Measurements from ENCODE around the gene NPTN. TPM values are rescaled to one million over a fixed set of nuclear protein-coding genes. Genes with fewer than 3 reads are reported as not detected.
"Not testable (repeated sequence)": the region's sequence is repeated elsewhere in the genome, so short reads cannot be mapped to it uniquely, and the experiment has no call there.

Gene NPTN
- polyA plus RNA-seq, 3 donors = 86.5 to 137 (median 88.0) TPM

DNA sequence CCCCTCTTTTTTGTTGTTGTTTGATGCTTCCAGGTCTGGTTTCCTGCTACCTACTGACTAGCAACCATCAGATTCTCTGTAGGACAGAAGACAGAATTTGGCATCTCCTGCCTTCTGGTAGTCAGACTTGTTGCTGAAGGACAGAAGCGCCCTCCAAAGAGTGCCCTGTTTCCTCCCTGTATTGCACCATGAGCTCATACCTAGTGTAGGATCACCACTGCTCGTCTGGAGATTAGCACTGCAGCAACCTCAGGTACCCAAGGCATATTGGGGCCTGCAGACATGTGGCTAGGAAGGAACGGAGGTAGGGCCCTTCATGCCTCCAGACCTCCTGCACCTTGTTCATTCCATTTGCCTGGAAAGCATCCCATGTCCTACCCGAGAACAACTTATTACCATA is 78.1 kb downstream of the NPTN start:
- no peak for DNase-seq
- Mint-ChIP-seq H3K9me3 (no peaks in the 10 kb centered on the region), H3K36me3 (peaks cover 48 to 56% of the 10 kb centered on the region in 2 donors), H3K27ac (peak overlapping the region in 3 of 7 donors; percentile 38 to 76 (median 46)), H3K4me1 (peaks cover 14% of the 10 kb centered on the region), H3K4me3 (no peak overlapping the region), H3K27me3 (ENCODE audit: low read depth in 3 of 3) (peaks cover 0 to 3% (median 0%) of the 10 kb centered on the region in 3 donors)
- TF ChIP-seq, protein P1, sequence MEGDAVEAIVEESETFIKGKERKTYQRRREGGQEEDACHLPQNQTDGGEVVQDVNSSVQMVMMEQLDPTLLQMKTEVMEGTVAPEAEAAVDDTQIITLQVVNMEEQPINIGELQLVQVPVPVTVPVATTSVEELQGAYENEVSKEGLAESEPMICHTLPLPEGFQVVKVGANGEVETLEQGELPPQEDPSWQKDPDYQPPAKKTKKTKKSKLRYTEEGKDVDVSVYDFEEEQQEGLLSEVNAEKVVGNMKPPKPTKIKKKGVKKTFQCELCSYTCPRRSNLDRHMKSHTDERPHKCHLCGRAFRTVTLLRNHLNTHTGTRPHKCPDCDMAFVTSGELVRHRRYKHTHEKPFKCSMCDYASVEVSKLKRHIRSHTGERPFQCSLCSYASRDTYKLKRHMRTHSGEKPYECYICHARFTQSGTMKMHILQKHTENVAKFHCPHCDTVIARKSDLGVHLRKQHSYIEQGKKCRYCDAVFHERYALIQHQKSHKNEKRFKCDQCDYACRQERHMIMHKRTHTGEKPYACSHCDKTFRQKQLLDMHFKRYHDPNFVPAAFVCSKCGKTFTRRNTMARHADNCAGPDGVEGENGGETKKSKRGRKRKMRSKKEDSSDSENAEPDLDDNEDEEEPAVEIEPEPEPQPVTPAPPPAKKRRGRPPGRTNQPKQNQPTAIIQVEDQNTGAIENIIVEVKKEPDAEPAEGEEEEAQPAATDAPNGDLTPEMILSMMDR (IDR thresholded peaks at IDR 0.05) = no peak
- H3K36me3 ChIP-seq (replicated peaks in 1 of 2; ENCODE audit: control insufficient read depth in 1 of 2, insufficient read depth in 2 of 2, low read length in 2 of 2) = peaks cover 35 to 59% of the 10 kb centered on the region in 2 donors
- no peaks in the 10 kb centered on the region for H3K27me3 ChIP-seq (ENCODE audit: control insufficient read depth in 2 of 2, insufficient read depth in 2 of 2, low read length in 2 of 2)
- H3K9me3 ChIP-seq (replicated peaks in 1 of 2; ENCODE audit: control insufficient read depth in 1 of 2, insufficient read depth in 1 of 2, low read length in 2 of 2) = no peaks in the 10 kb centered on the region
- H3K4me2 ChIP-seq (replicated peaks; ENCODE audit: extremely low read depth, low read length, poor library complexity, severe bottlenecking) = no peak overlapping the region
- no peak overlapping the region for H3K9ac ChIP-seq (ENCODE audit: insufficient read depth, low read length, poor library complexity, severe bottlenecking)
- peaks cover 13% of the 10 kb centered on the region for H4K20me1 ChIP-seq (ENCODE audit: insufficient read depth, low read length)
- no peak overlapping the region for H3K27ac ChIP-seq (ENCODE audit: low read depth in 1 of 2, low read length in 2 of 2)
- H3K4me3 ChIP-seq (replicated peaks in 1 of 3; ENCODE audit: low read depth in 2 of 3, low read length in 3 of 3) = no peak overlapping the region
- intact Hi-C loops (cut with micrococcal nuclease) = loop anchor here in 1 of 2 donors (5.0 kb wide), 1 partner anchor 147 kb away; no protein-coding TSS in a partner anchor
- no peak overlapping the region for H2AFZ ChIP-seq (ENCODE audit: insufficient read depth, low read depth, low read length, poor library complexity, severe bottlenecking)
- WGBS (ENCODE audit: insufficient coverage) = 87% methylated on average over 3 of the region's 4 CpGs
- H3K4me1 ChIP-seq (ENCODE audit: control insufficient read depth in 1 of 2, insufficient read depth in 2 of 2, low read length in 2 of 2) = peaks cover 12 to 13% of the 10 kb centered on the region in 2 donors
- H3K79me2 ChIP-seq (ENCODE audit: insufficient read depth, low read length) = no peaks in the 10 kb centered on the region

DNA sequence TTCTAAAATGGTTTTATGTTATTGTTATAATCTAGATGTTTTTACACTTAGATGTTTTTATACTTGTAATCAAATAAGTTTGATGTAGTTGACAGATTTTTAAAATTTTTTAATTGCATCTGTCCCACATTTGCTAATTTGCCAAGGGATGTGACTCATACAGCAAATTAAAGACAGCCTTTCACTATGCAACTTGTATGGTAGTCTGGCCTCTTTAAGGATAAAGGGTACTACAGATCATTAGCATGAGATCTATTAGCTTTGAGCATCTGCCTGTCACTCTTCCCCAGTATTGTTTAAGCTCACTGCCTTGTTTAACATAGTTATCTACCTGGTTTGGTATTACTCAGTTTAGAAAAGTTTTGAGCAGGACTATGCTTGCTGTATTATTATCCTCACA is 83.0 kb downstream of the NPTN start:
- H2AFZ ChIP-seq (ENCODE audit: insufficient read depth, low read depth, low read length, poor library complexity, severe bottlenecking) = no peak overlapping the region
- no peak overlapping the region for H3K9ac ChIP-seq (ENCODE audit: insufficient read depth, low read length, poor library complexity, severe bottlenecking)
- no peaks in the 10 kb centered on the region for H3K27me3 ChIP-seq (ENCODE audit: control insufficient read depth in 2 of 2, insufficient read depth in 2 of 2, low read length in 2 of 2)
- H3K36me3 ChIP-seq (replicated peaks in 1 of 2; ENCODE audit: control insufficient read depth in 1 of 2, insufficient read depth in 2 of 2, low read length in 2 of 2) = peaks cover 0 to 10% of the 10 kb centered on the region in 2 donors
- H3K79me2 ChIP-seq (ENCODE audit: insufficient read depth, low read length) = no peaks in the 10 kb centered on the region
- Mint-ChIP-seq H3K9me3 (peaks cover 0 to 1% (median 0%) of the 10 kb centered on the region in 7 donors), H3K4me1 (peaks cover 15% of the 10 kb centered on the region), H3K27ac (no peak overlapping the region), H3K4me3 (no peak overlapping the region), H3K36me3 (peaks cover 6 to 8% of the 10 kb centered on the region in 2 donors), H3K27me3 (ENCODE audit: low read depth in 3 of 3) (peaks cover 0 to 4% (median 3%) of the 10 kb centered on the region in 3 donors)
- peaks cover 3% of the 10 kb centered on the region for H4K20me1 ChIP-seq (ENCODE audit: insufficient read depth, low read length)
- peaks cover 12 to 14% of the 10 kb centered on the region in 2 donors for H3K4me1 ChIP-seq (ENCODE audit: control insufficient read depth in 1 of 2, insufficient read depth in 2 of 2, low read length in 2 of 2)
- DNase-seq = no peak
- no peak overlapping the region for H3K4me3 ChIP-seq (replicated peaks in 1 of 3; ENCODE audit: low read depth in 2 of 3, low read length in 3 of 3)
- H3K9me3 ChIP-seq (replicated peaks in 1 of 2; ENCODE audit: control insufficient read depth in 1 of 2, insufficient read depth in 1 of 2, low read length in 2 of 2) = no peaks in the 10 kb centered on the region
- no peak overlapping the region for H3K27ac ChIP-seq (ENCODE audit: low read depth in 1 of 2, low read length in 2 of 2)
- TF ChIP-seq, protein P1 (IDR thresholded peaks at IDR 0.05) = no peak
- intact Hi-C loops (cut with micrococcal nuclease) = no loop called here
- H3K4me2 ChIP-seq (replicated peaks; ENCODE audit: extremely low read depth, low read length, poor library complexity, severe bottlenecking) = peak overlapping the region; percentile 25

DNA sequence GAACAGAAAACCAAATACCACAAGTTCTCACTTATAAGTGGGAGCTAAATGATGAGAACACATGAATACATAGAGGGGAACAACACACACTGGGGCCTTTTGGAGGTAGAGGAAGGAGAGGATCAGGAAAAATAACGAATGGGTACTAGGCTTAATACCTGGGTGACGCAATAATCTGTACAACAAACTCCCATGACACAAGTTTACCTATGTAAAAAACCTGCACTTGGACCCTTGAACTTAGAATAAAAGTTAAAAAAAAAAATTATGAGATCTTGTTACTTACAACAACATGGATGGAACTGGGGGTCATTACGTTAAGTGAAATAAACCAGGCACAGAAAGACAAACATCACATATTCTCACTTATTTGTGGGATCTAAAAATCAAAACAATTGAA is 84.3 kb downstream of the NPTN start:
- H3K27ac ChIP-seq (ENCODE audit: low read depth in 1 of 2, low read length in 2 of 2); H3K27me3 Mint-ChIP-seq (ENCODE audit: low read depth in 3 of 3); H3K4me2 ChIP-seq (replicated peaks; ENCODE audit: extremely low read depth, low read length, poor library complexity, severe bottlenecking); H3K4me3 ChIP-seq (replicated peaks in 1 of 3; ENCODE audit: low read depth in 2 of 3, low read length in 3 of 3); H4K20me1 ChIP-seq (ENCODE audit: insufficient read depth, low read length); DNase-seq; H2AFZ ChIP-seq (ENCODE audit: insufficient read depth, low read depth, low read length, poor library complexity, severe bottlenecking); H3K9me3 ChIP-seq (replicated peaks in 1 of 2; ENCODE audit: control insufficient read depth in 1 of 2, insufficient read depth in 1 of 2, low read length in 2 of 2); H3K9ac ChIP-seq (ENCODE audit: insufficient read depth, low read length, poor library complexity, severe bottlenecking); H3K36me3 ChIP-seq (replicated peaks in 1 of 2; ENCODE audit: control insufficient read depth in 1 of 2, insufficient read depth in 2 of 2, low read length in 2 of 2); H3K27me3 ChIP-seq (ENCODE audit: control insufficient read depth in 2 of 2, insufficient read depth in 2 of 2, low read length in 2 of 2); H3K4me3 Mint-ChIP-seq; H3K27ac Mint-ChIP-seq; H3K36me3 Mint-ChIP-seq; intact Hi-C loops (cut with micrococcal nuclease); H3K79me2 ChIP-seq (ENCODE audit: insufficient read depth, low read length); H3K9me3 Mint-ChIP-seq: not testable (repeated sequence)
- H3K4me1 Mint-ChIP-seq = peaks cover 15% of the 10 kb centered on the region
- H3K4me1 ChIP-seq (ENCODE audit: control insufficient read depth in 1 of 2, insufficient read depth in 2 of 2, low read length in 2 of 2) = peaks cover 12 to 14% of the 10 kb centered on the region in 2 donors
- WGBS (ENCODE audit: insufficient coverage) = no CpG with 5 or more reads among the region's 3 CpGs

Measured in CD14-positive monocyte (primary cell).